Esophagus muscularis mucosa (tissue), 4 donors: Measurements from ENCODE around the gene ADCY10. TPM values are rescaled to one million over a fixed set of nuclear protein-coding genes. Genes with fewer than 3 reads are reported as not detected.

ENCODE experiments used
- DNase-seq: peaks from one replicate; pipeline ENCODE4 v3.0.0-alpha.2; 2017; ENCODE audit errors: extremely low spot score
- H3K27ac ChIP-seq, 4 donors: fragments of 200-600 bp; sonication (generic); replicated peaks in 1 of 4; 1 replicate in 3 of 4; 2 replicates in 1 of 4; pipeline ENCODE4 v1.5.1; 2016 to 2019; ENCODE audit warnings: mild to moderate bottlenecking in 1 of 4
- H3K27me3 ChIP-seq, 4 donors: fragments of 200-600 bp; sonication (generic); one replicate each; pipeline versions ENCODE4 v1.5.1 to v1.6.0; 2016 to 2019
- H3K36me3 ChIP-seq, 4 donors: fragments of 200-600 bp; sonication (generic); one replicate each; pipeline ENCODE4 v1.5.1; 2016 to 2019
- H3K4me1 ChIP-seq, 4 donors: fragments of 200-600 bp; sonication (generic); one replicate each; pipeline ENCODE4 v1.5.1; 2016 to 2019
- H3K4me3 ChIP-seq, 4 donors: fragments of 200-600 bp; sonication (generic); 1 replicate in 2 of 4; 2 replicates in 2 of 4; pipeline ENCODE4 v1.5.1; 2016 to 2019; ENCODE audit warnings: mild to moderate bottlenecking in 4 of 4, moderate library complexity in 1 of 4
- H3K9me3 ChIP-seq, 4 donors: fragments of 200-600 bp; sonication (generic); 1 replicate in 3 of 4; 2 replicates in 1 of 4; pipeline ENCODE4 v1.5.1; 2016 to 2019
- CTCF ChIP-seq, 3 experiments: fragments of 200-600 bp in 2 of 3; fragments of 450-650 bp in 1 of 3; sonication (generic) in 2 of 3; IDR thresholded peaks; one replicate each; pipeline ENCODE4 v1.5.1; 2017 to 2019; ENCODE audit warnings: antibody characterized with exemption in 3 of 3, mild to moderate bottlenecking in 2 of 3, moderate library complexity in 1 of 3
- EP300 ChIP-seq: sonication (generic); formaldehyde crosslinking; IDR thresholded peaks from one replicate; pipeline ENCODE4 v1.6.1; 2017; ENCODE audit warnings: antibody characterized with exemption
- POLR2A ChIP-seq: fragments of 450-650 bp; IDR thresholded peaks from one replicate; pipeline ENCODE4 v1.6.1; 2017; ENCODE audit warnings: antibody characterized with exemption, moderate library complexity, mild to moderate bottlenecking, low read depth
- POLR2AphosphoS5 ChIP-seq, 2 donors: sonication (generic); formaldehyde crosslinking; IDR thresholded peaks; one replicate each; pipeline ENCODE4 v1.6.1; 2017; ENCODE audit warnings: antibody characterized with exemption in 2 of 2
- WGBS: methylation state at CpG from one replicate; pipeline ENCODE4 v1.1.5; 2018; 5-methylcytosine and 5-hydroxymethylcytosine counted together
- intact Hi-C: fragments of 100-400 bp; cut with DNase I; formaldehyde crosslinking; loops from one replicate; pipeline ENCODE4 v1.15.1; 2023
- total RNA-seq, 4 donors: library from RNA; depleted of rRNA; stranded (reverse); fragments of >200 nt; gene quantifications; one replicate each; pipeline versions ENCODE4 v1.1.0 to v1.2.1, GENCODE V29; 2016

ADCY10 gene
- total RNA-seq, 4 donors from 2014 or later, result under 0.01 to 0.29 (median 0.21) TPM

GRCh38 chr1:167826127-167826526 lies 87.8 kb downstream of the ADCY10 start:
- DNase-seq, result no peak
- peaks cover 0 to 6% (median 0%) of the 10 kb centered on the region in 4 donors for H3K4me1 ChIP-seq
- no peaks in the 10 kb centered on the region for H3K9me3 ChIP-seq
- H3K36me3 ChIP-seq, result no peaks in the 10 kb centered on the region
- no peak overlapping the region for H3K27ac ChIP-seq
- no peak overlapping the region for H3K4me3 ChIP-seq
- H3K27me3 ChIP-seq, result no peaks in the 10 kb centered on the region
- intact Hi-C loops, result no loop called here
- WGBS, result 92% methylated on average over 4 of the region's 4 CpGs
- no peak for TF ChIP-seq POLR2A
- no peak for TF ChIP-seq POLR2AphosphoS5 (IDR thresholded peaks at IDR 0.05)
- no peak for TF ChIP-seq CTCF (IDR thresholded peaks at IDR 0.05)
- TF ChIP-seq EP300, result no peak

GRCh38 chr1:167825419-167826079 lies 88.4 kb downstream of the ADCY10 start:
- no peaks in the 10 kb centered on the region for H3K36me3 ChIP-seq
- no peak for DNase-seq
- H3K27me3 ChIP-seq, result no peaks in the 10 kb centered on the region
- H3K4me1 ChIP-seq, result peaks cover 0 to 8% (median 2%) of the 10 kb centered on the region in 4 donors
- intact Hi-C loops, result no loop called here
- TF ChIP-seq POLR2AphosphoS5 (IDR thresholded peaks at IDR 0.05) (no peak), CTCF (IDR thresholded peaks at IDR 0.05) (no peak), EP300 (no peak), POLR2A (no peak)
- H3K9me3 ChIP-seq, result no peaks in the 10 kb centered on the region
- no peak overlapping the region for H3K27ac ChIP-seq
- H3K4me3 ChIP-seq, result no peak overlapping the region
- 87% methylated on average over 4 of the region's 4 CpGs for WGBS

- Histone ChIP-seq H3K27ac (no peak overlapping the region), H3K36me3 (no peaks in the 10 kb centered on the region), H3K4me1 (peaks cover 0 to 21% (median 13%) of the 10 kb centered on the region in 4 donors), H3K9me3 (no peaks in the 10 kb centered on the region), H3K27me3 (no peaks in the 10 kb centered on the region), H3K4me3 (no peak overlapping the region)
- intact Hi-C loops, result loop anchor here (5.0 kb wide), 1 partner anchor 258 kb away; no protein-coding TSS in a partner anchor
- no peak for DNase-seq
- no peak for TF ChIP-seq EP300
- WGBS, result 71% methylated on average over 9 of the region's 9 CpGs
These were observed 89.7 kb downstream of the ADCY10 start for GRCh38 chr1:167824163-167824794.

GRCh38 chr1:167821969-167822685 lies 91.8 kb downstream of the ADCY10 start:
- H3K27ac ChIP-seq, result no peak overlapping the region
- 69% methylated on average over 4 of the region's 4 CpGs for WGBS
- no peaks in the 10 kb centered on the region for H3K9me3 ChIP-seq
- no peaks in the 10 kb centered on the region for H3K27me3 ChIP-seq
- H3K4me3 ChIP-seq, result no peak overlapping the region
- no peak for DNase-seq
- no peaks in the 10 kb centered on the region for H3K36me3 ChIP-seq
- intact Hi-C loops, result loop anchor here (5.0 kb wide), 1 partner anchor 260 kb away; no protein-coding TSS in a partner anchor
- peaks cover 0 to 21% (median 14%) of the 10 kb centered on the region in 4 donors for H3K4me1 ChIP-seq
- TF ChIP-seq EP300 (no peak), CTCF (IDR thresholded peaks at IDR 0.05) (no peak), POLR2A (no peak), POLR2AphosphoS5 (IDR thresholded peaks at IDR 0.05) (no peak)

GRCh38 chr1:167821356-167821685 lies 92.6 kb downstream of the ADCY10 start:
- Histone ChIP-seq H3K4me1 (peaks cover 0 to 21% (median 14%) of the 10 kb centered on the region in 4 donors), H3K27ac (no peak overlapping the region), H3K36me3 (no peaks in the 10 kb centered on the region), H3K4me3 (no peak overlapping the region), H3K27me3 (no peaks in the 10 kb centered on the region), H3K9me3 (no peaks in the 10 kb centered on the region)
- intact Hi-C loops, result loop anchor here (5.0 kb wide), 1 partner anchor 261 kb away; no protein-coding TSS in a partner anchor
- WGBS, result 86% methylated on average over 6 of the region's 6 CpGs
- TF ChIP-seq POLR2AphosphoS5 (IDR thresholded peaks at IDR 0.05), result no peak
- TF ChIP-seq EP300, result no peak
- TF ChIP-seq POLR2A, result no peak
- TF ChIP-seq CTCF (IDR thresholded peaks at IDR 0.05), result no peak
- DNase-seq, result no peak
